Activated T-helper 1 cell treated with anti-CD3 and anti-CD28 coated beads, Interleukin-12 subunit alpha, Interleukin-12 subunit beta, Interleukin-2, Interleukin-4 antibody, amounts not matched to agents 30 ng/mL and 10 ng/mL and 1 ng/mL, durations not matched to agents 14 hours and 24 hours and 36 hours (primary cell): ENCODE results near the gene DPH7. TPM values are rescaled to one million over a fixed set of nuclear protein-coding genes. Genes with fewer than 3 reads are reported as not detected.
"Not testable (repeated sequence)": the region's sequence is repeated elsewhere in the genome, so short reads cannot be mapped to it uniquely, and the experiment has no call there.

Experiments used
- DNase-seq: peaks from one replicate; pipeline ENCODE4 v3.0.0; 2021; ENCODE audit warnings: low spot score
- H3K27ac Mint-ChIP-seq: one replicate; pipeline ENCODE4 v1.8.0; 2021; ENCODE audit warnings: mild to moderate bottlenecking, mixed read lengths
- H3K27me3 Mint-ChIP-seq: one replicate; pipeline ENCODE4 v1.8.0; 2022; ENCODE audit warnings: mild to moderate bottlenecking, moderate library complexity, mixed read lengths; ENCODE audit not compliant: insufficient read depth
- H3K36me3 Mint-ChIP-seq: one replicate; pipeline ENCODE4 v1.8.0; 2021; ENCODE audit warnings: low read depth, mixed read lengths
- H3K4me1 Mint-ChIP-seq: one replicate; pipeline ENCODE4 v1.8.0; 2021; ENCODE audit warnings: low read depth, mixed read lengths
- H3K4me3 Mint-ChIP-seq: one replicate; pipeline ENCODE4 v1.8.0; 2021; ENCODE audit warnings: mild to moderate bottlenecking, moderate library complexity, mixed read lengths
- H3K9me3 Mint-ChIP-seq: one replicate; pipeline ENCODE4 v1.8.0; 2021; ENCODE audit warnings: mixed read lengths
- intact Hi-C: fragments of 100-400 bp; cut with micrococcal nuclease; formaldehyde crosslinking; loops from one replicate; pipeline ENCODE4 v1.15.1; 2024
- total RNA-seq: library from RNA; stranded (reverse); gene quantifications from 2 replicates; pipeline ENCODE4 v1.2.3, GENCODE V29; 2022

Gene DPH7
- total RNA-seq, 1 donor from 2014 or later = 52.1 TPM

- Mint-ChIP-seq H3K4me3 (peak overlapping the region; percentile 22), H3K36me3 (peaks cover 6% of the 10 kb centered on the region), H3K9me3 (no peaks in the 10 kb centered on the region), H3K27ac (no peak overlapping the region), H3K4me1 (peaks cover 21% of the 10 kb centered on the region), H3K27me3 (peaks cover 3% of the 10 kb centered on the region)
- intact Hi-C loops = no loop called here
- DNase-seq = no peak
Observed at GRCh38 chr9:137547687-137548543, 30.8 kb downstream of the DPH7 start.

DNA sequence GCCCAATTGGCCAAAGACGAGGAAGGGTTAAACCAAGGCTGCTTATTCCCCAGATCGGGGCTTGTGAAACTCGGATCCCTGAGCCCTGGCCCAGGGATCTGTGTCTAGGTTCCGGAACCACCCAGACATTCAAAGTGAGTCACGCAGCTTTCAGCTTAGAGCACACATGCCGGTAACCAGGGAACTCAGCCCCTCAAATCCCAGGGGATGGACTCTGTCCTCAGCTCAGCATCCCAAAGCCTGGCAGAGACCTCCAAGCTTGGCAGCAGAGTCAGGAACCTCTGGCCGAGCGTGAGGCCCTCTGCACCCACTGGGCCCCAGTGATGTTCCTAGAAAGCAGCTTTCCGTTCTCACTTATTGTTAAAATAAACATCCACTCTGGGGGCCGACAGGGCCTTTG lies 33.6 kb downstream of the DPH7 start:
- Mint-ChIP-seq H3K27me3 (peaks cover 3% of the 10 kb centered on the region), H3K9me3 (no peaks in the 10 kb centered on the region), H3K4me1 (peaks cover 13% of the 10 kb centered on the region), H3K36me3 (peaks cover 2% of the 10 kb centered on the region), H3K27ac (no peak overlapping the region), H3K4me3 (no peak overlapping the region)
- intact Hi-C loops = no loop called here
- DNase-seq = no peak

DNA sequence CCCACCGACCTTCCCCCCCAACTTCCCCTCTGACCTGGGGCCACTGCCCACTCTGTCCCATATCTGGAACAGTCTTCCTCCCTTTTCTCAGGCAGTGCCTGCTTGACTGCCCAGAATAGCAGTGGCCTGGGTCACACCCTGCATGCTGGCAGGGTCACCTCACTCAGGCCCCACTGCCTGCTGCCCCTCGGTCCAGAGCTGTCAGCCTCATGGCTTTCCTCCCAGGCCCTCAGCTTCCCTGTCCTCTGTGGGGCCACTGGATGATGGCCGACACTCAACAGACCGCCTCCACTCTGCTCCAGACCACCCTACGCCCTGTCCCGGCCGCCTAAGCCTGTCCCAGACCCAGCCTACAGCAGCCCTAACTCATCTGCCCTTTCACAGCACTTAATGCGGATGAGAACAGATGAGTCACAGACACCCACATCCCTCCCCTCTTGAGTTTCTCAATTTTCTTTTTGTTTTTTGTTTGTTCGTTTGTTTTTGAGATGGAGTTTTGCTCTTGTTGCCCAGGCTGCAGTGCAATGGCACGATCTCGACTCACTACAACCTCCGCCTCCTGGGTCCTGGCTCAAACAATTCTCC lies 34.5 kb downstream of the DPH7 start:
- no peaks in the 10 kb centered on the region for H3K9me3 Mint-ChIP-seq
- peaks cover 3% of the 10 kb centered on the region for H3K27me3 Mint-ChIP-seq
- no peak for DNase-seq
- intact Hi-C loops = no loop called here
- H3K4me1 Mint-ChIP-seq = peaks cover 7% of the 10 kb centered on the region
- H3K36me3 Mint-ChIP-seq = peaks cover 2% of the 10 kb centered on the region
- H3K27ac Mint-ChIP-seq = no peak overlapping the region
- H3K4me3 Mint-ChIP-seq = peak overlapping the region; percentile 26

DNA sequence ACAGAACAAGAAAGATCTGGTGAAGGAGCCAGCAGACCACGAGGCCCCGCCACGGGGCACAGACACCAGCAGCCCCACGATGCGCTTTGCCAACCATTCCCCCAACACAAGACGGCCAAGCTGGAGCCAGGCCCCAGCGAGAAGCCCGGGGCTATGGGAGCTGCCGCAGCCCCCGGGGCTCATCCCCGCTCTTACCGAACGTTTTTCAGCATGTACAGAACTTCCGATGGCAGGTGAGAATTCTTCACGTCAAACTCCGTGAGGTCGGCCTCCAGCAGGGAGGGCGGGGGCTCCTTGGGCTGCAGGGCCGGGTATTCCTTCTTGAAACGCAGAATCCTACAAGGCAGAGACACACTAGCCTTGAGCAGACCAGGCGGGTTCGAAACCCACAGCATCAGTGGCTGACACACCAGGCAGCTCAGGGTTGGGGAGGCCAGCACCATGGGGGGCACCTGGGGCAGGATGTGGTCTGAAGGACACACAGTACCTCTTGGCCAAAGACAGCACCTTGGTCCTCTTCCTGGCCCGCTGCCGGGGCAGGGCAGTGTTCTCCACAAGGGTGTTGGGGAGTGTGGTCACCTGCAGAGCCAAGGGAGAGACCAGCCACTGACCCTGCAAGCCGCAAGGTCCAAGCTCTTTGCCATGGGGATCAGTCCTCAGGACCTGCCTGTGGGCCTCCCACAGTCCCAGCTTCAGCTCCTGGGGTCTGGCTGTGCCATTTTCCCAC lies 35.3 kb downstream of the DPH7 start:
- peaks cover 7% of the 10 kb centered on the region for H3K4me1 Mint-ChIP-seq
- H3K27me3 Mint-ChIP-seq = peaks cover 3% of the 10 kb centered on the region
- peaks cover 2% of the 10 kb centered on the region for H3K36me3 Mint-ChIP-seq
- no peak for DNase-seq
- no peaks in the 10 kb centered on the region for H3K9me3 Mint-ChIP-seq
- H3K4me3 Mint-ChIP-seq = no peak overlapping the region
- no peak overlapping the region for H3K27ac Mint-ChIP-seq
- intact Hi-C loops = no loop called here

GRCh38 chr9:137542486-137542885 lies 36.2 kb downstream of the DPH7 start:
- no peak overlapping the region for H3K4me3 Mint-ChIP-seq
- no peak for DNase-seq
- H3K27me3 Mint-ChIP-seq = peaks cover 2% of the 10 kb centered on the region
- H3K27ac Mint-ChIP-seq = no peak overlapping the region
- intact Hi-C loops = no loop called here
- H3K9me3 Mint-ChIP-seq = no peaks in the 10 kb centered on the region
- peaks cover 4% of the 10 kb centered on the region for H3K36me3 Mint-ChIP-seq
- H3K4me1 Mint-ChIP-seq = peaks cover 12% of the 10 kb centered on the region

GRCh38 chr9:137540536-137540935 lies 38.2 kb downstream of the DPH7 start:
- peaks cover 13% of the 10 kb centered on the region for H3K9me3 Mint-ChIP-seq
- DNase-seq = no peak
- H3K27me3 Mint-ChIP-seq = no peaks in the 10 kb centered on the region

GRCh38 chr9:137538058-137538457 lies 40.7 kb downstream of the DPH7 start:
- Mint-ChIP-seq H3K36me3 (peaks cover 12% of the 10 kb centered on the region), H3K9me3 (peaks cover 13% of the 10 kb centered on the region), H3K4me3 (no peak overlapping the region), H3K27me3 (no peaks in the 10 kb centered on the region), H3K27ac (no peak overlapping the region), H3K4me1 (peaks cover 31% of the 10 kb centered on the region)
- no peak for DNase-seq
- intact Hi-C loops = no loop called here

More at GRCh38 chr9:137540536-137540935, 38.2 kb downstream of the DPH7 start:
- Mint-ChIP-seq H3K4me1 (peaks cover 28% of the 10 kb centered on the region), H3K27ac (no peak overlapping the region), H3K4me3 (no peak overlapping the region), H3K36me3 (peaks cover 15% of the 10 kb centered on the region)
- intact Hi-C loops = no loop called here

GRCh38 chr9:137536594-137537131 lies 42.1 kb downstream of the DPH7 start:
- H3K4me3 Mint-ChIP-seq, DNase-seq, intact Hi-C loops, H3K27me3 Mint-ChIP-seq: not testable (repeated sequence)
- Mint-ChIP-seq H3K27ac (peak overlapping the region; percentile 64), H3K4me1 (peaks cover 31% of the 10 kb centered on the region), H3K36me3 (peaks cover 12% of the 10 kb centered on the region), H3K9me3 (peaks cover 13% of the 10 kb centered on the region)

DNA sequence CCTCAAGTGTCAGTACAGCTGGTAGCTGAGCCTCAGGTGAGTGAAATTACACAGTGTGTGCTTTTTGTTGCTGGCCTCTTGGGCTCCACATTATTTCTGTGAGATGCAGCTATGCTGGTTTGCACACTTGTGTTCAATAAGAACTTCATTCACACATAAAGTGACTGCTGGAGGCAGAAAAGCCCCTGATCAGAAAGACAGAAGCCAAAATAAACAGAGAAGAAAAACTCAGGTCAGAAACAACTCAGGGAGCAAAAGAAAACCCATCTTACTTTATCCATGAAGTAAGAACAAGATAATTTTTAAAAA lies 43.7 kb downstream of the DPH7 start:
- peaks cover 12% of the 10 kb centered on the region for H3K36me3 Mint-ChIP-seq
- peaks cover 41% of the 10 kb centered on the region for H3K4me1 Mint-ChIP-seq
- no peaks in the 10 kb centered on the region for H3K27me3 Mint-ChIP-seq
- DNase-seq = no peak
- peak overlapping the region; percentile 41 for H3K27ac Mint-ChIP-seq
- peaks cover 13% of the 10 kb centered on the region for H3K9me3 Mint-ChIP-seq
- intact Hi-C loops = loop anchor here (1.0 kb wide), 1 partner anchor 16 kb away; the partner anchor contains the start of gene MRPL41
- peak overlapping the region; percentile 11 for H3K4me3 Mint-ChIP-seq

- Mint-ChIP-seq H3K4me1 (peaks cover 41% of the 10 kb centered on the region), H3K4me3 (peak overlapping the region; percentile 11), H3K9me3 (peaks cover 13% of the 10 kb centered on the region), H3K27ac (peak overlapping the region; percentile 41), H3K36me3 (peaks cover 12% of the 10 kb centered on the region), H3K27me3 (no peaks in the 10 kb centered on the region)
- DNase-seq = no peak
- intact Hi-C loops = loop anchor here (1.0 kb wide), 1 partner anchor 17 kb away; the partner anchor contains the start of gene MRPL41
Observed at GRCh38 chr9:137534256-137535119, 44.2 kb downstream of the DPH7 start.

DNA sequence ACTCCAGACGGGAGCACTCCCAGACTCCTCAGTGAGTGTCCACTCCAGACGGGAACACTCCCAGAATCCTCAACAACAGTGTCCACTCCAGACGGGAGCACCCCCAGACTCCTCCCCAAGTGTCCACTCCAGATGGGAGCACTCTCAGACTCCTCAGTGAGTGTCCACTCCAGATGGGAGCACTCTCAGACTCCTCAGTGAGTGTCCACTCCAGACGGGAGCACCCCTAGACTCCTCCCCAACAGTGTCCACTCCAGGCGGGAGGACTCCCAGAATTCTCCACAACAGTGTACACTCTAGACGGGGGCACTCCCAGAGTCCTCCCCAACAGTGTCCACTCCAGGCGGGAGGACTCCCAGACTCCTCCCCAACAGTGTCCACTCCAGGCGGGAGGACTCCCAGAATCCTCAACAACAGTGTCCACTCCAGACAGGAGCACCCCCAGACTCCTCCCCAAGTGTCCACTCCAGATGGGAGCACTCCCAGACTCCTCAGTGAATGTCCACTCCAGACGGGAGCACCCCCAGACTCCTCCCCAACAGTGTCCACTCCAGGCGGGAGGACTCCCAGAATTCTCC lies 45.7 kb downstream of the DPH7 start:
- intact Hi-C loops, H3K27me3 Mint-ChIP-seq, DNase-seq, H3K27ac Mint-ChIP-seq, H3K4me3 Mint-ChIP-seq: not testable (repeated sequence)
- peaks cover 13% of the 10 kb centered on the region for H3K9me3 Mint-ChIP-seq
- H3K4me1 Mint-ChIP-seq = peaks cover 48% of the 10 kb centered on the region
- H3K36me3 Mint-ChIP-seq = peaks cover 12% of the 10 kb centered on the region
